ENCODE data around the gene IRGM. TPM values are rescaled to one million over a fixed set of nuclear protein-coding genes. Genes with fewer than 3 reads are reported as not detected.
A peak's percentile ranks its signal among the peaks of the same experiment; 100 is the strongest.
"Not testable (repeated sequence)": the region's sequence is repeated elsewhere in the genome, so short reads cannot be mapped to it uniquely, and the experiment has no call there.

The IRGM gene
- total RNA-seq, 1 experiment from 2014 or later = not detected

- Histone ChIP-seq H3K79me2 (ENCODE audit: low read length) (no peaks in the 10 kb centered on the region), H3K4me3 (ENCODE audit: low read length) (no peak overlapping the region), H2AFZ (ENCODE audit: low read length) (peak overlapping the region; percentile 30; the same call in 1 of the 2 replicates), H3K27me3 (ENCODE audit: low read length) (no peaks in the 10 kb centered on the region), H3K9ac (ENCODE audit: low read length) (no peak overlapping the region), H3K4me2 (ENCODE audit: low read depth, low read length, poor library complexity, severe bottlenecking) (peak overlapping the region; percentile 10), H3K27ac (ENCODE audit: low read length) (no peak overlapping the region), H3K36me3 (ENCODE audit: insufficient read depth, low read length) (no peaks in the 10 kb centered on the region), H4K20me1 (ENCODE audit: insufficient read depth, low read depth, low read length) (no peaks in the 10 kb centered on the region), H3K9me2 (replicated peaks; ENCODE audit: insufficient read depth, low read length) (no peaks in the 10 kb centered on the region), H3K4me1 (ENCODE audit: low read length) (peaks cover 4% of the 10 kb centered on the region), H3K9me3 (ENCODE audit: low read length) (no peaks in the 10 kb centered on the region)
- DNase-seq = no peak
Observed at GRCh38 chr5:150853561-150853960, 7.2 kb downstream of the IRGM start.

- not testable (repeated sequence) for H3K4me3 ChIP-seq (ENCODE audit: low read length); H3K27ac ChIP-seq (ENCODE audit: low read length); H3K27me3 ChIP-seq (ENCODE audit: low read length); H3K9me2 ChIP-seq (replicated peaks; ENCODE audit: insufficient read depth, low read length); H3K36me3 ChIP-seq (ENCODE audit: insufficient read depth, low read length); H3K9me3 ChIP-seq (ENCODE audit: low read length); H3K9ac ChIP-seq (ENCODE audit: low read length); DNase-seq; H3K79me2 ChIP-seq (ENCODE audit: low read length); H3K4me1 ChIP-seq (ENCODE audit: low read length); H4K20me1 ChIP-seq (ENCODE audit: insufficient read depth, low read depth, low read length); H2AFZ ChIP-seq (ENCODE audit: low read length); H3K4me2 ChIP-seq (ENCODE audit: low read depth, low read length, poor library complexity, severe bottlenecking)
Observed at GRCh38 chr5:150856700-150857099, 10.4 kb downstream of the IRGM start.

DNA sequence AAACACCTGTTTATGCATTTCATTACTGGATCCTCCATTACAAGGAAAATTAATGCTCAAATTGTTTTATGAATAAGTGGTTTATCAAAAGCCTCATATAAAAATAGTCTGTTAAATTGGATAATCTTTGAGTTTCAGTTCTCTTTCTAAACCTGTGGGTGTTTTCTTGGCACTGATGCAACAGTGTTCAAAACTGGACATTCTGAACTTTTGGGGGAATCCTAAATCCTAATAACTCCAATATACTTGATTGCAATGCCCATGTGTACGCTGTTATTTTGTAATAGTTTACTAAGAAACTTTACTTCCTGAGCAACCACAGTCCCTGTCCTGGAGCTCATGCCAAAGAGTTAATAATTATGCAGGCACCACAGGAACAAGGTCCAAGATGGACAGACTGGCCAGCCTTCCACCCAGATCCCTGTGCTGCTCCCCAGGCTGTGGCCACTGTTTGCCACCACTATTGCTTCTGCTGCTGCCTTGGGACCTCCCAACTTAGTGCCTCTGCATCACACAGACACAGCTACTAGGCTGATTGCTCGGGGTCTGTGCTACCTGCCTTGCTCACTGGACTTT, 14.0 kb downstream of the IRGM start:
- 0 out of 2 replicates have a peak, but pooled peaks cover 4% of the 10 kb centered on the region for H3K27me3 ChIP-seq (ENCODE audit: low read length)
- H3K9me3 ChIP-seq (ENCODE audit: low read length) = no peaks in the 10 kb centered on the region
- no peak overlapping the region for H3K9ac ChIP-seq (ENCODE audit: low read length)
- H3K79me2 ChIP-seq (ENCODE audit: low read length) = no peaks in the 10 kb centered on the region
- H3K36me3 ChIP-seq (ENCODE audit: insufficient read depth, low read length) = no peaks in the 10 kb centered on the region
- no peak overlapping the region for H3K4me2 ChIP-seq (ENCODE audit: low read depth, low read length, poor library complexity, severe bottlenecking)
- H2AFZ ChIP-seq (ENCODE audit: low read length) = no peak overlapping the region
- H3K27ac ChIP-seq (ENCODE audit: low read length) = no peak overlapping the region
- H3K4me1 ChIP-seq (ENCODE audit: low read length) = no peaks in the 10 kb centered on the region
- no peak overlapping the region for H3K4me3 ChIP-seq (ENCODE audit: low read length)
- DNase-seq = no peak
- no peaks in the 10 kb centered on the region for H4K20me1 ChIP-seq (ENCODE audit: insufficient read depth, low read depth, low read length)
- no peaks in the 10 kb centered on the region for H3K9me2 ChIP-seq (replicated peaks; ENCODE audit: insufficient read depth, low read length)

DNA sequence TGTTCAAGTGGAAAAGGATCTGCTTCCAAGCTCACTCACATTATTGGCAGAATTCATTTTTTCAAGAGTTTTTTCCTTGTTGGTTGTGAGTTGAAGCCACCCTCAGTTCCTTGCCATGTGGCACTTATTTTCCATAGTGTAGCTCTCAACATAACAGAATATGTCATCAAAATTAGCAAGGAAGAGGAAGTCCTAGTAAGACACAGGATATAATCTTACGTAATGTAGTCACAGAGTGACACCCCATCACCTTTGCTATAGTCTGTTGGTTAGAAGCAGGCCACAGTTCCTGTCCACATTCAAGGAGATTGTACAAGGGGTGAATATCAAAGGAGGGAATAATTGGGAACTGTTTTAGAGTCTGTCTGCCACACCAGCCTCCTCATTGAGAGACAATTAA, 15.7 kb downstream of the IRGM start:
- H3K4me3 ChIP-seq (ENCODE audit: low read length) = no peak overlapping the region
- H3K27ac ChIP-seq (ENCODE audit: low read length) = no peak overlapping the region
- H4K20me1 ChIP-seq (ENCODE audit: insufficient read depth, low read depth, low read length) = no peaks in the 10 kb centered on the region
- no peak overlapping the region for H2AFZ ChIP-seq (ENCODE audit: low read length)
- no peaks in the 10 kb centered on the region for H3K9me3 ChIP-seq (ENCODE audit: low read length)
- H3K4me1 ChIP-seq (ENCODE audit: low read length) = no peaks in the 10 kb centered on the region
- H3K9ac ChIP-seq (ENCODE audit: low read length) = no peak overlapping the region
- 0 out of 2 replicates have a peak, but pooled peaks cover 4% of the 10 kb centered on the region for H3K27me3 ChIP-seq (ENCODE audit: low read length)
- no peaks in the 10 kb centered on the region for H3K9me2 ChIP-seq (replicated peaks; ENCODE audit: insufficient read depth, low read length)
- H3K36me3 ChIP-seq (ENCODE audit: insufficient read depth, low read length) = no peaks in the 10 kb centered on the region
- H3K4me2 ChIP-seq (ENCODE audit: low read depth, low read length, poor library complexity, severe bottlenecking) = no peak overlapping the region
- no peak for DNase-seq
- no peaks in the 10 kb centered on the region for H3K79me2 ChIP-seq (ENCODE audit: low read length)

GRCh38 chr5:150879358-150879757, 33.0 kb downstream of the IRGM start:
- Histone ChIP-seq H3K27ac (ENCODE audit: low read length) (no peak overlapping the region), H2AFZ (ENCODE audit: low read length) (no peak overlapping the region), H3K27me3 (ENCODE audit: low read length) (no peaks in the 10 kb centered on the region; the same call in 1 of the 2 replicates), H3K9ac (ENCODE audit: low read length) (no peak overlapping the region), H3K79me2 (ENCODE audit: low read length) (no peaks in the 10 kb centered on the region), H3K4me2 (ENCODE audit: low read depth, low read length, poor library complexity, severe bottlenecking) (no peak overlapping the region), H3K4me1 (ENCODE audit: low read length) (no peaks in the 10 kb centered on the region), H3K36me3 (ENCODE audit: insufficient read depth, low read length) (no peaks in the 10 kb centered on the region), H3K4me3 (ENCODE audit: low read length) (no peak overlapping the region), H3K9me3 (ENCODE audit: low read length) (no peaks in the 10 kb centered on the region), H4K20me1 (ENCODE audit: insufficient read depth, low read depth, low read length) (no peaks in the 10 kb centered on the region), H3K9me2 (replicated peaks; ENCODE audit: insufficient read depth, low read length) (no peaks in the 10 kb centered on the region)
- no peak for DNase-seq

DNA sequence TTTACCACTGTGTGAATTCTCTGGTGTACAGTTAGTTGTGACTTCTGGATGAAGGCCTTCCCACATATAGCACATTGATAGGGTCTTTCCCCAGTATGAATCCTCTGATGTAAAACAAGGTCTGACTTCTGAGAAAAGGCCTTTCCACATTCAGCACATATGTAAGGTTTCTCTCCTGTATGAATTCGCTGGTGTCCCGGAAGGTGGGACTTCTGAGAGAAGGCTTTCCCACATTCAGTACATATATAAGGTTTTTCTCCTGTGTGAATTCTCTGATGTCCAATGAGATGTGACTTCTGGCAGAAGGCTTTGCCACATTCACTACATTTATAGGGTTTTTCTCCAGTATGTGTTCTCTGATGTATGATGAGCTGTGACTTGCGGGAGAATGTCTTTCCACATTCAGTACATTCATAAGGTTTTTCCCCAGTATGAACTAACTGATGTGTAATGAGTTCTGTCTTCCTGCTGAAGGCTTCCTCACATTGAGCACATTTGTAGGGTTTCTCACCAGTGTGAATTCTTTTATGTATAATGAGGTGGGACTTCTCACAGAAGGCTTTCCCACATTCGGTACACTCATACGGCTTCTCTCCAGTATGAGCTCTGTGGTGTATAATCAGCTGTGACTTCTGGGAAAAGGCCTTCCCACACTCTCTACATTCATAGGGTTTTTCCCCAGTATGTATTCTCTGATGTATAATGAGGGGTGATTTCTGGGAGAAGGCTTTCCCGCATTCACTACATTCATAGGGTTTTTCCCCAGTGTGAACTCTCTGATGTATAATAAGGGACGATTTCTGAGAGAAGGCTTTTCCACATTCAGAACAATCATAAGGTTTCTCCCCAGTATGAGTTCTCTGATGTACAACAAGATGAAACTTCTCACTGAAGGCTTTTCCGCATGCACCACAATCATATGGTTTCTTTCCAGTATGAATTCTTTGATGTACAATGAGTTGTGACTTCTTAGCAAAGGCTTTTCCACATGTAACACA, 49.4 kb downstream of the IRGM start:
- no peaks in the 10 kb centered on the region for H3K9me2 ChIP-seq (replicated peaks; ENCODE audit: insufficient read depth, low read length)
- H3K4me1 ChIP-seq (ENCODE audit: low read length) = no peaks in the 10 kb centered on the region
- no peaks in the 10 kb centered on the region for H4K20me1 ChIP-seq (ENCODE audit: insufficient read depth, low read depth, low read length)
- DNase-seq = no peak
- H3K27me3 ChIP-seq (ENCODE audit: low read length) = no peaks in the 10 kb centered on the region; the same call in 1 of the 2 replicates
- no peak overlapping the region for H2AFZ ChIP-seq (ENCODE audit: low read length)
- no peaks in the 10 kb centered on the region for H3K79me2 ChIP-seq (ENCODE audit: low read length)
- H3K36me3 ChIP-seq (ENCODE audit: insufficient read depth, low read length) = no peaks in the 10 kb centered on the region
- no peak overlapping the region for H3K27ac ChIP-seq (ENCODE audit: low read length)
- H3K9me3 ChIP-seq (ENCODE audit: low read length) = peaks cover 68% of the 10 kb centered on the region
- no peak overlapping the region for H3K4me2 ChIP-seq (ENCODE audit: low read depth, low read length, poor library complexity, severe bottlenecking)
- no peak overlapping the region for H3K9ac ChIP-seq (ENCODE audit: low read length)
- H3K4me3 ChIP-seq (ENCODE audit: low read length) = no peak overlapping the region

Other genes with a start within 250 kb of the IRGM start
- not detected in 2 replicates for gene SYNPO, start 205.9 kb upstream of the IRGM start, total RNA-seq (2014; rRNA removed; shearing (Covaris generic); ENCODE audit: low replicate concordance)
- not detected in 2 replicates for gene MYOZ3, start 185.3 kb upstream of the IRGM start, total RNA-seq (2014; rRNA removed; shearing (Covaris generic); ENCODE audit: low replicate concordance)
- gene RBM22, start 145.5 kb upstream of the IRGM start, total RNA-seq (2014; rRNA removed; shearing (Covaris generic); ENCODE audit: low replicate concordance) = 35.9 and 53.2 TPM in 2 replicates
- 20.5 and 37.5 TPM in 2 replicates for gene DCTN4, start 87.5 kb upstream of the IRGM start, total RNA-seq (2014; rRNA removed; shearing (Covaris generic); ENCODE audit: low replicate concordance)
- gene SMIM3, start 67.8 kb upstream of the IRGM start, total RNA-seq (2014; rRNA removed; shearing (Covaris generic); ENCODE audit: low replicate concordance) = not detected in 2 replicates
- gene ZNF300, start 58.5 kb downstream of the IRGM start, total RNA-seq (2014; rRNA removed; shearing (Covaris generic); ENCODE audit: low replicate concordance) = not detected in 2 replicates
- gene GPX3, start 174.1 kb downstream of the IRGM start, total RNA-seq (2014; rRNA removed; shearing (Covaris generic); ENCODE audit: low replicate concordance) = not detected in 2 replicates
- 106 and 205 TPM in 2 replicates for gene TNIP1, start 234.5 kb downstream of the IRGM start, total RNA-seq (2014; rRNA removed; shearing (Covaris generic); ENCODE audit: low replicate concordance)